GM18499 (cell line): Measurements from ENCODE around the gene SLC17A9.

ENCODE experiments used
- ATAC-seq: cut with Tn5 transposase; IDR thresholded peaks from one replicate; pipeline ENCODE4 v1.9.1; 2021; ENCODE audit warnings: moderate number of reproducible peaks; ENCODE audit not compliant: insufficient read depth, unreplicated experiment

Gene SLC17A9

GRCh38 chr20:62952373-62952967 lies at the start of gene SLC17A9:
SLC17A9 (plus strand) TSS chr20:62952709; CDS start chr20:62952831, 122 bp downstream.
- ATAC-seq: no peak

GRCh38 chr20:62902926-62903615 lies 49.4 kb upstream of the SLC17A9 start:
- ATAC-seq: no peak

- ATAC-seq: no peak
Measured at GRCh38 chr20:62905536-62906117, 46.9 kb upstream of the SLC17A9 start.

- no peak for ATAC-seq
Measured at GRCh38 chr20:62906209-62906608, 46.3 kb upstream of the SLC17A9 start.

- ATAC-seq: no peak
Measured at GRCh38 chr20:62906647-62907375, 45.7 kb upstream of the SLC17A9 start.

GRCh38 chr20:62907384-62908317 lies 44.9 kb upstream of the SLC17A9 start:
- ATAC-seq: no peak

- ATAC-seq: no peak
Measured at GRCh38 chr20:62908971-62909791, 43.3 kb upstream of the SLC17A9 start.

- no peak for ATAC-seq
Measured at GRCh38 chr20:62910217-62910766, 42.2 kb upstream of the SLC17A9 start.

GRCh38 chr20:62910777-62911497 lies 41.6 kb upstream of the SLC17A9 start:
- ATAC-seq: no peak

- ATAC-seq: no peak
Measured at GRCh38 chr20:62911701-62912280, 40.7 kb upstream of the SLC17A9 start.

- ATAC-seq: no peak
Measured at GRCh38 chr20:62913043-62913630, 39.4 kb upstream of the SLC17A9 start.

GRCh38 chr20:62914436-62914835 lies 38.1 kb upstream of the SLC17A9 start:
- no peak for ATAC-seq

GRCh38 chr20:62914970-62915457 lies 37.5 kb upstream of the SLC17A9 start:
- no peak for ATAC-seq

- no peak for ATAC-seq
Measured at GRCh38 chr20:62916703-62917476, 35.6 kb upstream of the SLC17A9 start.

- ATAC-seq: no peak
Measured at GRCh38 chr20:62917720-62918119, 34.8 kb upstream of the SLC17A9 start.

GRCh38 chr20:62918147-62918546 lies 34.4 kb upstream of the SLC17A9 start:
- no peak for ATAC-seq

- no peak for ATAC-seq
Measured at GRCh38 chr20:62918831-62919230, 33.7 kb upstream of the SLC17A9 start.
